ENCODE results near the gene SLC13A5.

The SLC13A5 gene

DNA sequence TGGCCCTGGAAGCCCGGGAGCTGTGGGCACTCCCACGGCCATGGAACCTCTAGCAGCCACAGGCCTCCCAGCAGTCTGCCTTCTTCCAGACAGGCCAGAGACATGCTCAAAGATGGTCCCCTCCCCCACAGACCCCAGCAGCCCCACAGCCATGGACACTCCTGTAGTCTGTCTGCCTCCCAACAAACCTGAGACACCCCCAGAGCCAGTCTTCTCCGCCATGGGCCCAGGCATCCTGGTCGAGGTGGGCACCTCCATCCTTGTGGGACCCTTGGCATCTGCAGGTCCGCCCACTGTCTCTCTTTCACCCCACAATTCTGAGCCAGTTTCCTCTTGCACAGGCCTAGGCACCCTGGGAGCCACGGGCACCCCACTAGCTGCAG is 75.7 kb downstream of the SLC13A5 start:
- H3K4me1 ChIP-seq (ENCODE audit: control insufficient read depth, insufficient read depth, low read length): 0 out of 2 replicates have a peak, but pooled peaks cover 6% of the 10 kb centered on the region
- H3K9ac ChIP-seq (ENCODE audit: low read depth, low read length): no peak overlapping the region
- H3K9me3 ChIP-seq (ENCODE audit: control insufficient read depth, insufficient read depth, low read length): no peaks in the 10 kb centered on the region
- peaks cover 28% of the 10 kb centered on the region for H3K36me3 ChIP-seq (ENCODE audit: control insufficient read depth, insufficient read depth, low read length)
- H3K4me3 ChIP-seq (ENCODE audit: low read depth, low read length): no peak overlapping the region
- no peaks in the 10 kb centered on the region for H3K27me3 ChIP-seq (ENCODE audit: control insufficient read depth, insufficient read depth, low read length)
- H3K27ac ChIP-seq (ENCODE audit: low read depth, low read length): no peak overlapping the region

- Histone ChIP-seq H3K4me3 (ENCODE audit: low read depth, low read length) (no peak overlapping the region), H3K9me3 (ENCODE audit: control insufficient read depth, insufficient read depth, low read length) (no peaks in the 10 kb centered on the region), H3K27me3 (ENCODE audit: control insufficient read depth, insufficient read depth, low read length) (no peaks in the 10 kb centered on the region), H3K36me3 (ENCODE audit: control insufficient read depth, insufficient read depth, low read length) (peaks cover 29% of the 10 kb centered on the region), H3K9ac (ENCODE audit: low read depth, low read length) (no peak overlapping the region), H3K4me1 (ENCODE audit: control insufficient read depth, insufficient read depth, low read length) (0 out of 2 replicates have a peak, but pooled peaks cover 2% of the 10 kb centered on the region), H3K27ac (ENCODE audit: low read depth, low read length) (no peak overlapping the region)
Measured at GRCh38 chr17:6636616-6637457, 76.3 kb downstream of the SLC13A5 start.

DNA sequence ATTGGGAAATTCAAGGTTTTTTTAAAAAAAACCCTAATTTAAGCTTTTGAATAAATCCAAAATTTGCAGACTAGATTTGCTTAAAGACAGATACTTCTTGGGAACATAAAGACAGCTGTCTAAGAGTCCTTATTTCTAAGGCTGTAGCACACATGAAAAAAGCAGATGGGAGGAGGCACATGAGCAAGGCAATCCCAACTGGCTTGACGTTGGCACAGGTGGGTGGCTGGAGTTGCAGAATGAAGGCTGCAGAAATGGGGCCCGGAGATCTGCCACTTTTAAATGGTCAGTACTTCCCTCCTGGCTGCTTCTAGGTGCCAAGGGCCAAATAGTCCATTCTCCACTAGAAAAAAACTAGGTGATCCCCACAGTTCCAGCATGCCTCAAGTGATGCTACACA is 77.1 kb downstream of the SLC13A5 start:
- Histone ChIP-seq H3K27ac (ENCODE audit: low read depth, low read length) (no peak overlapping the region), H3K27me3 (ENCODE audit: control insufficient read depth, insufficient read depth, low read length) (no peaks in the 10 kb centered on the region), H3K4me1 (ENCODE audit: control insufficient read depth, insufficient read depth, low read length) (no peaks in the 10 kb centered on the region), H3K9ac (ENCODE audit: low read depth, low read length) (no peak overlapping the region), H3K4me3 (ENCODE audit: low read depth, low read length) (no peak overlapping the region), H3K36me3 (ENCODE audit: control insufficient read depth, insufficient read depth, low read length) (peaks cover 35% of the 10 kb centered on the region), H3K9me3 (ENCODE audit: control insufficient read depth, insufficient read depth, low read length) (no peaks in the 10 kb centered on the region)
